ENCODE data around the gene TRABD2A.

- TF ChIP-seq CTCF (IDR thresholded peaks at IDR 0.05) = no peak
- TF ChIP-seq POLR2A (IDR thresholded peaks at IDR 0.05) = no peak
These were observed 30.4 kb downstream of the TRABD2A start for GRCh38 chr2:84850471-84850870.
